SK-N-SH treated with all-trans-retinoic acid at 6 μM for 48 hours (cell line): ENCODE data around the gene MYRF.

Experiments used
- ATAC-seq: fragments of 200-7000 bp; cut with Tn5 transposase; 3 replicates; pipeline ENCODE4 v1.9.1; 2020; ENCODE audit warnings: mild to moderate bottlenecking, moderate library complexity
- ARNTL ChIP-seq: fragments of 450-650 bp; formaldehyde crosslinking; IDR thresholded peaks from 2 replicates; pipeline ENCODE4 v1.5.0; 2020; ENCODE audit warnings: low read depth, mild to moderate bottlenecking, moderate library complexity, borderline replicate concordance
- ESRRG ChIP-seq: fragments of 250-450 bp; sonication (Bioruptor Pico); IDR thresholded peaks from 2 replicates; pipeline ENCODE4 v1.6.1; 2021; ENCODE audit warnings: mild to moderate bottlenecking
- GLIS3 ChIP-seq: fragments of 250-450 bp; sonication (Bioruptor Pico); IDR thresholded peaks from 2 replicates; pipeline ENCODE4 v1.5.0; 2020; ENCODE audit warnings: mild to moderate bottlenecking, moderate library complexity
- ISL1 ChIP-seq: fragments of 250-450 bp; sonication (Bioruptor Pico); IDR thresholded peaks from 2 replicates; pipeline ENCODE4 v2.1.2; 2022; ENCODE audit warnings: mild to moderate bottlenecking, moderate library complexity
- PATZ1 ChIP-seq: fragments of 250-450 bp; sonication (Bioruptor Pico); IDR thresholded peaks from 2 replicates; pipeline ENCODE4 v1.8.0; 2020; ENCODE audit warnings: mild to moderate bottlenecking, moderate library complexity, borderline replicate concordance
- POU6F1 ChIP-seq: fragments of 250-450 bp; sonication (Bioruptor Pico); IDR thresholded peaks from 2 replicates; pipeline ENCODE4 v1.8.0; 2021; ENCODE audit warnings: low read depth, mild to moderate bottlenecking, moderate library complexity, borderline replicate concordance
- PPARA ChIP-seq: fragments of 250-450 bp; sonication (Bioruptor Pico); IDR thresholded peaks from 2 replicates; pipeline ENCODE4 v1.5.0; 2020; ENCODE audit warnings: mild to moderate bottlenecking, borderline replicate concordance
- RARB ChIP-seq: fragments of 250-450 bp; sonication (Bioruptor Pico); IDR thresholded peaks from 2 replicates; pipeline ENCODE4 v1.8.0; 2021; ENCODE audit warnings: mild to moderate bottlenecking, moderate library complexity
- TCF4 ChIP-seq: fragments of 250-450 bp; sonication (Bioruptor Pico); IDR thresholded peaks from 2 replicates; pipeline ENCODE4 v1.8.0; 2021; ENCODE audit warnings: mild to moderate bottlenecking, moderate library complexity, borderline replicate concordance
- TOX ChIP-seq: fragments of 250-450 bp; sonication (Bioruptor Pico); IDR thresholded peaks from 2 replicates; pipeline ENCODE4 v1.8.0; 2021; ENCODE audit warnings: mild to moderate bottlenecking, moderate library complexity, borderline replicate concordance
- ZFP3 ChIP-seq: fragments of 250-450 bp; sonication (Bioruptor Pico); IDR thresholded peaks from 2 replicates; pipeline ENCODE4 v1.5.0; 2020; ENCODE audit warnings: mild to moderate bottlenecking, moderate library complexity
- ZFP30 ChIP-seq: fragments of 450-650 bp; formaldehyde crosslinking; IDR thresholded peaks from 2 replicates; pipeline ENCODE4 v1.5.0; 2022; ENCODE audit warnings: mild to moderate bottlenecking, moderate library complexity
- ZNF565 ChIP-seq: fragments of 450-650 bp; formaldehyde crosslinking; conservative IDR thresholded peaks from 2 replicates; pipeline ENCODE4 v1.5.0; 2020; ENCODE audit warnings: low read depth, mild to moderate bottlenecking, moderate library complexity
- ZNF70 ChIP-seq: fragments of 450-650 bp; formaldehyde crosslinking; IDR thresholded peaks from 2 replicates; pipeline ENCODE4 v1.5.0; 2020; ENCODE audit warnings: mild to moderate bottlenecking, moderate library complexity

Gene MYRF

GRCh38 chr11:61815790-61816735 lies 63.6 kb downstream of the MYRF start:
- TF ChIP-seq POU6F1 (CRISPR knock-in tag), result no peak
- no peak for TF ChIP-seq PPARA (CRISPR knock-in tag)
- peak; percentile 57 for ATAC-seq

- 0 out of 2 replicates have a peak, but pooled peaks have one; percentile 32 for TF ChIP-seq ZFP3
- no peak for TF ChIP-seq ZNF565 (CRISPR knock-in tag)
- ATAC-seq, result peak; percentile 68
These were observed 64.5 kb downstream of the MYRF start, which contains the start of gene FADS1 for GRCh38 chr11:61816736-61817455. Gene FADS1 (minus strand): TSS chr11:61817003. CDS start chr11:61816929, 74 bp downstream.

- no peak for TF ChIP-seq TCF4 (CRISPR knock-in tag)
These were observed 65.2 kb downstream of the MYRF start for GRCh38 chr11:61817471-61818202.

GRCh38 chr11:61820174-61820573 lies 67.7 kb downstream of the MYRF start:
- TF ChIP-seq GLIS3 (no peak), PPARA (CRISPR knock-in tag) (no peak), ZFP3 (no peak), RARB (no peak), PATZ1 (no peak), POU6F1 (CRISPR knock-in tag) (no peak), TOX (CRISPR knock-in tag) (no peak), ARNTL (CRISPR knock-in tag) (no peak), ESRRG (CRISPR knock-in tag) (no peak), ZFP30 (CRISPR knock-in tag) (no peak)
- no peak for ATAC-seq

More at GRCh38 chr11:61817471-61818202, 65.2 kb downstream of the MYRF start:
- ATAC-seq, result no peak

- no peak for ATAC-seq
- no peak for TF ChIP-seq ISL1
- TF ChIP-seq ZNF70 (CRISPR knock-in tag), result peak; percentile 49; the same call in 1 of the 2 replicates
These were observed 74.6 kb downstream of the MYRF start for GRCh38 chr11:61826930-61827570.
